ENCODE data around the gene ZNF516.

The ZNF516 gene

GRCh38 chr18:76359909-76360308 is 135.1 kb downstream of the ZNF516 start:
- DNase-seq (ENCODE audit: low spot score), result no peak
- Histone ChIP-seq H3K4me3 (no peak overlapping the region), H3K27ac (no peak overlapping the region)
- no peak for TF ChIP-seq CTCF (IDR thresholded peaks at IDR 0.05)

- H3K27ac ChIP-seq, result no peak overlapping the region
- no peak for TF ChIP-seq CTCF (IDR thresholded peaks at IDR 0.05)
- no peak overlapping the region for H3K4me3 ChIP-seq
- DNase-seq (ENCODE audit: low spot score), result no peak
Measured at GRCh38 chr18:76358774-76359173, 136.3 kb downstream of the ZNF516 start.

GRCh38 chr18:76357585-76358260 is 137.3 kb downstream of the ZNF516 start:
- no peak for DNase-seq (ENCODE audit: low spot score)
- TF ChIP-seq CTCF (IDR thresholded peaks at IDR 0.05), result no peak
- Histone ChIP-seq H3K27ac (no peak overlapping the region), H3K4me3 (no peak overlapping the region)

- no peak overlapping the region for H3K4me3 ChIP-seq
- no peak for TF ChIP-seq CTCF (IDR thresholded peaks at IDR 0.05)
- H3K27ac ChIP-seq, result no peak overlapping the region
- no peak for DNase-seq (ENCODE audit: low spot score)
Measured at GRCh38 chr18:76357174-76357573, 137.9 kb downstream of the ZNF516 start.

- no peak overlapping the region for H3K27ac ChIP-seq
- no peak for DNase-seq (ENCODE audit: low spot score)
- no peak overlapping the region for H3K4me3 ChIP-seq
- TF ChIP-seq CTCF (IDR thresholded peaks at IDR 0.05), result no peak
Measured at GRCh38 chr18:76356666-76357065, 138.4 kb downstream of the ZNF516 start.

GRCh38 chr18:76354348-76354747 is 140.7 kb downstream of the ZNF516 start:
- TF ChIP-seq CTCF (IDR thresholded peaks at IDR 0.05), result no peak
- Histone ChIP-seq H3K4me3 (no peak overlapping the region), H3K27ac (no peak overlapping the region)
- DNase-seq (ENCODE audit: low spot score), result no peak

GRCh38 chr18:76353500-76353899 is 141.5 kb downstream of the ZNF516 start:
- H3K27ac ChIP-seq, result no peak overlapping the region
- no peak for TF ChIP-seq CTCF (IDR thresholded peaks at IDR 0.05)
- no peak for DNase-seq (ENCODE audit: low spot score)
- no peak overlapping the region for H3K4me3 ChIP-seq
